ENCODE results near the gene ROMO1. TPM values are rescaled to one million over a fixed set of nuclear protein-coding genes. Genes with fewer than 3 reads are reported as not detected.

The ROMO1 gene
- total and polyA plus RNA-seq, 2 experiments from 2014 or later = 152 to 881 TPM

DNA sequence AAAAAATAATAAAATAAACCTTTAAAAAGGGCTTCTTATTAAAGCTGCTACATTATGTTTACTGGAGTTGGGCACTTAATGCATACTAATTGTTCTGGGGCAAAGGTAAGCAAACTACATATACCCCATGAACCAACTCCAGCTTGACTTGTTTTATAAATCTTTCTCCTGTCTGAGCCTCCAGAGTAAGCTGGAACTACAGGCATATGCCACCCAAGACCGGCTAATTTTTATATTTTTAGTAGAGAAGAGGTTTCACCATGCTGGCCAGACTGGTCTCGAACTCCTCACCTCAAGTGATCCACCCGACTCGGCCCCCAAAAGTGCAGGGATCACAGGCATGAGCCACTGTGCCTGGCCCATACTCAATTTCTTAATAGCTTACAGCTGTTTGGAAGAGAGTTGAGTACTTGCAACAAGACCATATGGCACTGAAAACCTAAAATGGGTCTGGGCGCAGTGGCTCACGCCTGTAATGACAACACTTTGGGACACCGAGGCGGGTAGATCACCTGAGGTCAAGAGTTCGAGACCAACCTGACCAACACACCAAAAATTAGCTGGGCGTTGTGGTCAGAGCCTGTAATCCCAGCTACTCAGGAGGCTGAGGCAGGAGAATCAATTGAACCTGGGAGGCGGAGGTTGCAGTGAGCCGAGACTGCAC is 19.9 kb downstream of the ROMO1 start:
- H3F3A ChIP-seq (replicated peaks; ENCODE audit: low read depth) = peaks cover 62% of the 10 kb centered on the region
- H2AFZ ChIP-seq = no peak overlapping the region
- H4K20me1 ChIP-seq (replicated peaks; ENCODE audit: insufficient read depth) = peaks cover 86% of the 10 kb centered on the region
- H3K36me3 ChIP-seq (ENCODE audit: insufficient read depth) = peaks cover 98% of the 10 kb centered on the region
- Mint-ChIP-seq H3K4me1 (peaks cover 6% of the 10 kb centered on the region; the same call in 2 of the 3 replicates), H3K36me3 (ENCODE audit: low read depth) (peaks cover 100% of the 10 kb centered on the region), H3K9me3 (no peaks in the 10 kb centered on the region), H3K27me3 (ENCODE audit: insufficient read depth, low read depth, poor library complexity) (no peaks in the 10 kb centered on the region), H3K27ac (no peak overlapping the region), H3K4me3 (no peak overlapping the region)
- H3K4me2 ChIP-seq = no peak overlapping the region
- ATAC-seq (no peak), DNase-seq (ENCODE audit: low spot score) (no peak)
- H3K79me2 ChIP-seq (replicated peaks; ENCODE audit: insufficient read depth) = peaks cover 97% of the 10 kb centered on the region
- H3K27ac ChIP-seq (ENCODE audit: low read depth) = no peak overlapping the region
- TF ChIP-seq POLR2AphosphoS5 (IDR thresholded peaks at IDR 0.05; ENCODE audit: low read depth) (no peak), EZH2 (IDR thresholded peaks at IDR 0.05; ENCODE audit: low read depth, unreplicated experiment) (no peak), EZH2phosphoT487 (IDR thresholded peaks at IDR 0.05; ENCODE audit: unreplicated experiment) (no peak), NANOG (IDR thresholded peaks at IDR 0.05; ENCODE audit: borderline replicate concordance) (no peak), ZNF114 (CRISPR knock-in tag; IDR thresholded peaks at IDR 0.05) (no peak), ZNF331 (CRISPR knock-in tag; IDR thresholded peaks at IDR 0.05; ENCODE audit: low read depth) (no peak)
- TF ChIP-seq, protein P1, sequence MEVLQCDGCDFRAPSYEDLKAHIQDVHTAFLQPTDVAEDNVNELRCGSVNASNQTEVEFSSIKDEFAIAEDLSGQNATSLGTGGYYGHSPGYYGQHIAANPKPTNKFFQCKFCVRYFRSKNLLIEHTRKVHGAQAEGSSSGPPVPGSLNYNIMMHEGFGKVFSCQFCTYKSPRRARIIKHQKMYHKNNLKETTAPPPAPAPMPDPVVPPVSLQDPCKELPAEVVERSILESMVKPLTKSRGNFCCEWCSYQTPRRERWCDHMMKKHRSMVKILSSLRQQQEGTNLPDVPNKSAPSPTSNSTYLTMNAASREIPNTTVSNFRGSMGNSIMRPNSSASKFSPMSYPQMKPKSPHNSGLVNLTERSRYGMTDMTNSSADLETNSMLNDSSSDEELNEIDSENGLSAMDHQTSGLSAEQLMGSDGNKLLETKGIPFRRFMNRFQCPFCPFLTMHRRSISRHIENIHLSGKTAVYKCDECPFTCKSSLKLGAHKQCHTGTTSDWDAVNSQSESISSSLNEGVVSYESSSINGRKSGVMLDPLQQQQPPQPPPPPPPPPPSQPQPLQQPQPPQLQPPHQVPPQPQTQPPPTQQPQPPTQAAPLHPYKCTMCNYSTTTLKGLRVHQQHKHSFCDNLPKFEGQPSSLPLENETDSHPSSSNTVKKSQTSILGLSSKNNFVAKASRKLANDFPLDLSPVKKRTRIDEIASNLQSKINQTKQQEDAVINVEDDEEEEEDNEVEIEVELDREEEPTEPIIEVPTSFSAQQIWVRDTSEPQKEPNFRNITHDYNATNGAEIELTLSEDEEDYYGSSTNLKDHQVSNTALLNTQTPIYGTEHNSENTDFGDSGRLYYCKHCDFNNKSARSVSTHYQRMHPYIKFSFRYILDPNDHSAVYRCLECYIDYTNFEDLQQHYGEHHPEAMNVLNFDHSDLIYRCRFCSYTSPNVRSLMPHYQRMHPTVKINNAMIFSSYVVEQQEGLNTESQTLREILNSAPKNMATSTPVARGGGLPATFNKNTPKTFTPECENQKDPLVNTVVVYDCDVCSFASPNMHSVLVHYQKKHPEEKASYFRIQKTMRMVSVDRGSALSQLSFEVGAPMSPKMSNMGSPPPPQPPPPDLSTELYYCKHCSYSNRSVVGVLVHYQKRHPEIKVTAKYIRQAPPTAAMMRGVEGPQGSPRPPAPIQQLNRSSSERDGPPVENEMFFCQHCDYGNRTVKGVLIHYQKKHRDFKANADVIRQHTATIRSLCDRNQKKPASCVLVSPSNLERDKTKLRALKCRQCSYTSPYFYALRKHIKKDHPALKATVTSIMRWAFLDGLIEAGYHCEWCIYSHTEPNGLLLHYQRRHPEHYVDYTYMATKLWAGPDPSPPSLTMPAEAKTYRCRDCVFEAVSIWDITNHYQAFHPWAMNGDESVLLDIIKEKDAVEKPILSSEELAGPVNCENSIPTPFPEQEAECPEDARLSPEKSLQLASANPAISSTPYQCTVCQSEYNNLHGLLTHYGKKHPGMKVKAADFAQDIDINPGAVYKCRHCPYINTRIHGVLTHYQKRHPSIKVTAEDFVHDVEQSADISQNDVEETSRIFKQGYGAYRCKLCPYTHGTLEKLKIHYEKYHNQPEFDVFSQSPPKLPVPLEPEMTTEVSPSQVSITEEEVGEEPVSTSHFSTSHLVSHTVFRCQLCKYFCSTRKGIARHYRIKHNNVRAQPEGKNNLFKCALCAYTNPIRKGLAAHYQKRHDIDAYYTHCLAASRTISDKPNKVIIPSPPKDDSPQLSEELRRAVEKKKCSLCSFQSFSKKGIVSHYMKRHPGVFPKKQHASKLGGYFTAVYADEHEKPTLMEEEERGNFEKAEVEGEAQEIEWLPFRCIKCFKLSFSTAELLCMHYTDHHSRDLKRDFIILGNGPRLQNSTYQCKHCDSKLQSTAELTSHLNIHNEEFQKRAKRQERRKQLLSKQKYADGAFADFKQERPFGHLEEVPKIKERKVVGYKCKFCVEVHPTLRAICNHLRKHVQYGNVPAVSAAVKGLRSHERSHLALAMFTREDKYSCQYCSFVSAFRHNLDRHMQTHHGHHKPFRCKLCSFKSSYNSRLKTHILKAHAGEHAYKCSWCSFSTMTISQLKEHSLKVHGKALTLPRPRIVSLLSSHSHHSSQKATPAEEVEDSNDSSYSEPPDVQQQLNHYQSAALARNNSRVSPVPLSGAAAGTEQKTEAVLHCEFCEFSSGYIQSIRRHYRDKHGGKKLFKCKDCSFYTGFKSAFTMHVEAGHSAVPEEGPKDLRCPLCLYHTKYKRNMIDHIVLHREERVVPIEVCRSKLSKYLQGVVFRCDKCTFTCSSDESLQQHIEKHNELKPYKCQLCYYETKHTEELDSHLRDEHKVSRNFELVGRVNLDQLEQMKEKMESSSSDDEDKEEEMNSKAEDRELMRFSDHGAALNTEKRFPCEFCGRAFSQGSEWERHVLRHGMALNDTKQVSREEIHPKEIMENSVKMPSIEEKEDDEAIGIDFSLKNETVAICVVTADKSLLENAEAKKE (CRISPR knock-in tag; IDR thresholded peaks at IDR 0.05) = no peak
- no peak overlapping the region for H3K4me3 ChIP-seq
- H3K27me3 ChIP-seq (ENCODE audit: insufficient read depth) = no peaks in the 10 kb centered on the region
- no peaks in the 10 kb centered on the region for H3K4me1 ChIP-seq (ENCODE audit: insufficient read depth)
- no peaks in the 10 kb centered on the region for H3K9me2 ChIP-seq (ENCODE audit: insufficient read depth)

Data from GM23338 (cell line).